GM21576 (cell line): Measurements from ENCODE around the gene PPP2R2C.

Source experiments
- ATAC-seq: cut with Tn5 transposase; IDR thresholded peaks from one replicate; pipeline ENCODE4 v1.9.1; 2021; ENCODE audit warnings: mild to moderate bottlenecking, moderate library complexity; ENCODE audit not compliant: unreplicated experiment

Gene PPP2R2C

DNA sequence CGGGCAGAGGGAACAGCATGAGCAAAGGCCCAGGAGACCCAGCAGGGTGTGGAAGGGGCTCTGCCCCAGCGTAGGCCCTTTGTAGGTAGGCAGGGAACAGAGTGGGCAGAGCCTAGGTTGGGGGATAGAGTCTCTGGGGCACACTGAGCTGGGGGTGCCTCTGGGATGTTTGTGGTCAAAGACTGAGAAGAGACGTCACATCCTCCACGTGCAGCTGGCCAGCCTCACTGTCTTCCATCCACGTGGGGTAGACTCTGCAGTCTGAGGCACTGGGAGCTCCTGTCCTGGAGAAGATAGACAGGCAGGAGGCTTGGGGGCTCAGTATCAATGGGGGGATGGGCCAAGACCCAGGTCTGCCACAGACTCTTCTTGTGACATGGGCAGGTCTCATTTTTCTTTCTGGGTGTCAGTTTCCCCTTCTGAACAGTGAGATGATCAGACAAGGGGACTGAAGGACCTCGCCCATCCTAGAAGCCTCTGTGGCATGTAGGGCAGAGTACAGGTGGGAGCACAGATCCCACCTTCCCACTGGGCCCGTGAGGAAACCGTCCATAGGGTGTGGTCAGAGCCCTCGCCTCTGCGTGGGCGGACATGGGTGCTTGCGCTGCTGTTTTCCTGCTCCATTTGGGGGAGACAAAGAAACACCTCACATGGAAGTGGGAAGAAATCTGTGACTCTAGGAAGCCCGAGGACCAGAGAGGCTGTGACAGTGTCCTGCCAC is 179.9 kb downstream of the PPP2R2C start:
- ATAC-seq = no peak

DNA sequence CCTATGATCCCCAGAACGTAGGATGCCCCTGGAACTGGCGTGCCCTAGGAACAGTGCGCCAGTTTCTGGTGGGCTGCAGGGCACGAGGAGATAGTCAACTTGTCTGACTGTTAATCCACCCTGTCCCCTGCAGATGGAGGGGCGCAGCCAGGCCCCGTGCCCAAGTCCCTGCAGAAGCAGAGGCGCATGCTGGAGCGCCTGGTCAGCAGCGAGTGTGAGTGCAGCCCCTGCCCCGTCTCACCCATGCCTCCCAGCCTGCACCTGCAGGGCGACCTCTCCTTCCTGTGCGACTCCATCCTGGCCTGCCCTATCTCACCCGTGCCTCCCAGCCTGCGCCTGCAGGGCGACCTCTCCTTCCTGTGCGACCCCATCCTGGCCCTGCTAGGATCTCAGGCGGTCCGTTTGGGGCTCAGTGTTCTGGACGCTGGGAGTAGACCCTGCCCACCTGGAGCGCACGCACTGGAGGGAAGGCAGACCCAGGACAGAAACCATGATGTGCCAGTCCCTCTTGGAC is 180.6 kb downstream of the PPP2R2C start:
- no peak for ATAC-seq

DNA sequence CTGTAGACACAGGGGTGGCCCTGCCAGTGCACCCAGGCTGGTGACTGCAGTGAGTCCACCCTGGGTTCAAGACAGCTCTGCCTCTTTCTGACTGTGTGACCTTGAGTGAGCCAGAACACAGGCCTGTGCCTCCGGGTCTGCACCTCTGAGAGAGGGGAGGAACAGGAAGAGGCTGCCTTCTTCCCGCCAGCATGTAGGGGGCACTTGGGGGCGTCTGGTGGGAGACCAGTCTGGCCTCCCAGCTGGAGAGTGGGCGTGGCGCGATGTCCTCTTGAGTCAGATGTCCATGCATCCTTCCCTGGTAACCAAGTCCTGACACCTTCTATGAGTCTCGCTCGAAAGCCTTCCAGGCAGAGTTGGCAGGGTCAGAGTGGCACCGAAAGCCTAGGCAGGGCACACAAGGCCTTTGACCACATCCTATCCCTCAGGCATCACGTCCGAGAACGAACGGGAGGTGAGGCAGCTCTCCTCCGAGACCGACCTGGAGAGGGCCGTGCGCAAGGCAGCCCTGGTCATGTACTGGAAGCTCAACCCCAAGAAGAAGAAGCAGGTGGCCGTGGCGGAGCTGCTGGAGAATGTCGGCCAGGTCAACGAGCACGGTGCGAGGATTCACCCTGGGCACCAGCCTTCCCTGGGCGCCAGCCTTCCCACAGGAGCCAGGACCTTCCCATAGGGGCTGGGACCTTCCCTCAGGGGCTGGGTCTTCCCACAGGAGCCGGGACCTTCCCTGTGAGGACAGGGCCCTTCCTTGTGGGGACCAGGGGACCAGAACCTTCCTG is 181.5 kb downstream of the PPP2R2C start:
- no peak for ATAC-seq

DNA sequence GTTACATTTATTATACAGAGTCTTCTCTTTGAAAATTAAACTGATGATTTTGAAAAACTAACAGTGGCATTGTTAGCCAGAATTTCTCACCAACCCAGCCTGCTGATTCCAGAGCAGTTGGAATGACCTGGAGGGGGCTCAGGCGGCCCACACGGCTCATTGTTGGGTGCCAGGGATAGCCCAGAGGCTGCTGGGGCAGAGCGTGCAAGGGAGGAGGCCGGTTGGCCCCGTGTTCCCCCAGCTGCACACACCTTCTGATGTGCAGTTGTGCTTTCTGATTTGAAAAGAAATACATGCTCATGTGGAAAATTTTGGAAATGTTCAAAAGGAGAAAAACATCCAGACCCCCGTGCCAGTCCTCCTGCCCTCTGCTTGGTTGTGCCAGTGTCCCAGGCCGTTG is 182.2 kb downstream of the PPP2R2C start:
- ATAC-seq = no peak

DNA sequence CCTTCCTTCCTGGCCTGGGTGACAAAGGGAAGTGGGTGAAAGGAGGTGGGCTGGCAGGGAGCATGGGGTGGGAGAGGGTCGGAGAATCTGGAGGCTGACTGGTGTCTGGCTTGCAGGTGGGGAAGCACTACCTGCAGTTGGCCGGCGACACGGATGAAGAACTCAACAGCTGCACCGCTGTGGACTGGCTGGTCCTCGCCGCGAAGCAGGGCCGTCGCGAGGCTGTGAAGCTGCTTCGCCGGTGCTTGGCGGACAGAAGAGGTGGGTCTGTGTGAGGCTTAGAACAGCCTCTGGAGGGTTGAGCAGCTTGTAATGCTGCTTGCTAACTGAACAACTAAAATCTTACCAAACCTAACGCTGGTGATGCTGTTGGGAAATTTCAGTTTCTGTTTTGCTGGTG is 183.5 kb downstream of the PPP2R2C start:
- no peak for ATAC-seq

DNA sequence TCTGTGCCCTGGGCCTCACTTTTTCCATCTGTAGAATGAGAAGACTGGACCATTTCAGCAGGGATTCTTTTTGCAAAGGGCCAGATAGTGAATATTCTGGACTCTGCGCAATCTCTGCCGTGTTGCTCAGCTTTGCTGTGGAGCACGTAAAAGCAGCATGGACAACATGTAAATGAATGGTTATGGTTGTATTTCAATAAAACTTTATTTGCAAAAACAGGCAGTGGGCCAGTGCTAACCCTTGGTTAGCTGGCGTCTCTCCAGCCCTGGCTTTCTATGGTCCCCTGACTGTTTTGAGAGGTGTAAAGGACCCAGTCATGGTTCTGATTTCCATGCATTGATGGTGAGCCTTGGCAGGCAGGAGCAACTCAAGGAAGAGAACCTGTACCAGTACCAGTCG is 184.1 kb downstream of the PPP2R2C start:
- ATAC-seq = no peak

DNA sequence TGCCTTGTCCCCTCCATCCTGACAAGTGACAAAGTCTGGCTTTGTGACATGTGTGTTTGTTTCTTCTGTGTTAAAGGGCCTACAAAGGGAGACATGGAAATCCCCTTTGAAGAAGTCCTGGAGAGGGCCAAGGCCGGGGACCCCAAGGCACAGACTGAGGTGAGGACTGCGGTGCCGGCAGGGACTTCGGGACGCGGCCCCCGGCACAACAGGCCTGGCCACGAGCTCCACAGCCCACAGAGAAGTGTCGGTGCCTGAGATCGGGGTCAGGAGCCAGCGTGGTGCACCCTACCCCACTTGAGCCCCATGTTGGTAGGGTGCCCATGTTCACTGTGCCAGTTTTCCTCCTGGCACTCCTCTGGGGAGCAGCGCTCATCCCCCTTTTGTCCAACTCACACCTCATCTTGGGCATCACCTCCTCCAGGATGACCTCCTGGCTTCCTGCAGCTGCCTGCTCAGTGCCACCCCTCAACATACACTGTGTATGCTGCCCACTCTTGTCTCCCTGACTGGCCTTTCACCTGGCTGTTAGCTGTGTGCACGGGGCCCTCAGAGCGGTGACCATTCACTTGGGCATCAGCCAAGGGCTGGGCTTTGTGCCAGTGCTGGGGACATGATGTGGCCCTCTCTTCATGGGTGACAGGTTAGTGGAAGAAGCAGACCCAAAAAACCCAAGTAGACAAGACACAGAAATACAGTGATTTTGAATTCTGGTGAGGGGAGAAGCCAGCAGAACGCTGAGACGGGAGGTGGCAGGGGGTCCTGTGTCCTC is 185.2 kb downstream of the PPP2R2C start:
- no peak for ATAC-seq

DNA sequence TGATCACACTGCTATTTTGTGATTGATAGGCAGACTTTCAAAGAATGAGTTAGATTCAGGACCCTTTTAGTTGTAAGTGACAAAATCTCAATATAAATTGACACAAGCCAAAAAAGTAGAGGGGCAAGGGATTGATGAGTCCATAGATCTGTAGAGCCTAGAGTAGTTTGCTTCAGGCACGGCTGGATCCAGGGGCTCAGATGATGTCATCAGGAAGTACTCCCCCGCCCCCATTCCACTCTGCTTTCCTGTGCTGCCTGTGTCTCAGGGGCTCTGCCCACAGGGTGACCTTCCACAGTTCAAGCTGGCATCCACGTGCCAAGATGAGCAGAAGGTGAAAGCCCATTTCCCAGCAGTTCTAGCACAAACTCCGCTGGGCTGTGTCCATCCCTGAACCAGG is 189.1 kb downstream of the PPP2R2C start:
- ATAC-seq = no peak

DNA sequence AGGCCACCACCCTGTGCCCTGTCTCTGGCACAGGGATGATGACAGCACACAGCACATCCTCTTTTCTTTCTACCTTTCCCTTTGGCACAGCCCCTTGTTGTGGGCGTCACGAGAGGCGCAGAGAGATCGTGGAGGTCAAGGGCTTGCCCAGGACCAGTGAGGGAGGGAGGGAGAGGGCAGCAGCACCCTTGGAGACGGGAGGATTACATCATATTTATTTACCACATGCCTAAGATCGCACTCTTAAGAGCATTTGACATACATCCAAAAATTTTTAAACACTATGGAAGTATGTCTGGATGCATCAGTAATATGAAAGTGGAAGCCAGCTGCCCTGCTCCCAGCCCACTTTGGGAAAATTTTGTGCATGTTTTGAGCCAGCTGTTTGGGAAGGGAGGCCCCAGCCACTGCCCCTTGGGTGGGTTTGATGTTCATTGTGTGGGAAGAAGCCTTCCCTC is 190.1 kb downstream of the PPP2R2C start:
- ATAC-seq = no peak

DNA sequence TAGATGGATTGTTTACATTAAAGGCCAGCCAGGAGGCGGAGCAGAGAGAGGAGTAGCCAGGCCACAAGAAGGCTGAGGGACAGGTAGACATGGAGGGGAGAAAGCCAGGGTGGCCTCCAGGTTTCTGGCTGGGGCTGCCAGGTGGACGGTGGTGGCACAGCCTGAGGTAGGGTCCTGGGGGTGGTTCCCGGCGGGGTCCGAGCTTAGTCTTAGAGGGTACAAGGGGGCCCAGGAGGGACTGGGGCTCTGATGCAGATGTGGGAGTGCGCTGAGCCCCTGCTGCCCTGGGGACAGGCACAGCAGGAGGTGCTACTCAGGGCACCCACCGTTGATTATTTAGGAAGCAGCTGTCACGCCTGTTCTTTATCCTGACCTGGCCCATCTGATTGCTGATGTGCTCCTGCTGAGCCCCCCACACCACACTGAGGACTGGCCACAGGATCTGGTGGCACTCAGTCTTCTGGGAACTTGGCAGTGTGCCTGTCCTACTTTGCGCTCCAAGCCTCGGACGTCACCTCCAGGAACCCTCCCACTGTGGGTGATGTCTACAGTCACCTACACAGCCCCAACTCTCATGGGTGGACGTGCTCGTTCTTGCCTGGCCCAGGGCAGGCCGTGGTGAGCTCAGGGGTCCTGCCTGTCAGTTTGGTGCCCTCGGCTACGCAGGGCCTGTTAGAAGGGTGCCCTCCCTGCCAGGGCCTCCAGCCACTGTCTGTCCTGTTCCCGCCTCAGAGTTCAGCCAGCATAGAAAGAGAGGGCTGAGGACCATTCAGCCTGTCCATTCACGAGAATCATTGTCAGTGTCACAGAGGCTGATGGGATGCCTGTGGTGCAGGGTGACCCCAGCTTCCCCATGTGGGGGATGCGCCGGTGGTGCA is 190.7 kb downstream of the PPP2R2C start:
- ATAC-seq = no peak

DNA sequence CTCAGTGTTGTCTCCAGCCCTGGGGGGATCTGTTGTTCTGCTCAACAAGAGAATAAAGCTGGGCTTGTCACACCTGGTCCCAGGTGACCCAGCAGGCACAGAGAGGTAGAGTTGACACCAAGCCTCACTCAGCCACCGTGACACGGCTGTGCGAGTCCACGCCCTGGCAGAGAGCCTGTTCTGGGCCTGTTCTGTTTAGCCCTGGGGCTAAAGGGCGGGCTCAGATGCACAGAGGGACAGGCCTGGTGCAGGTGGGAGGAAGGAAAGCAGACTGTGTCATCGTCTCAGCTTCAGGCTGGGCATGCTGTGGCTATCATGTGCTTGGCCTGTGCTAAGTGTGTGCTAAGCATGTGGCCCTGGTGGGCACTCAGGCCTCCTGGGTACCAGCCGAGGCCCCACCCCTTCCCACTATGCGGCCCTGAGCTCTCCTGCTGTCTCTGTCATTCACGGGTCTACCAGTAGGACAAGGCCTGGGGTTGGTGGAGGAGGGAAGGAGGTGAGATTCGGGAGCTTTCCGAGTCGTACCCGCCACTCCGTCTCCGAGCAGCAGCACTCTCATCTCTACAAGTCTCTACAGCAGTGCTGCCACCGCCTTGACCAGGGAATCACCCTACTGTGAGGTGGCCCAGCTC is 191.9 kb downstream of the PPP2R2C start:
- no peak for ATAC-seq

DNA sequence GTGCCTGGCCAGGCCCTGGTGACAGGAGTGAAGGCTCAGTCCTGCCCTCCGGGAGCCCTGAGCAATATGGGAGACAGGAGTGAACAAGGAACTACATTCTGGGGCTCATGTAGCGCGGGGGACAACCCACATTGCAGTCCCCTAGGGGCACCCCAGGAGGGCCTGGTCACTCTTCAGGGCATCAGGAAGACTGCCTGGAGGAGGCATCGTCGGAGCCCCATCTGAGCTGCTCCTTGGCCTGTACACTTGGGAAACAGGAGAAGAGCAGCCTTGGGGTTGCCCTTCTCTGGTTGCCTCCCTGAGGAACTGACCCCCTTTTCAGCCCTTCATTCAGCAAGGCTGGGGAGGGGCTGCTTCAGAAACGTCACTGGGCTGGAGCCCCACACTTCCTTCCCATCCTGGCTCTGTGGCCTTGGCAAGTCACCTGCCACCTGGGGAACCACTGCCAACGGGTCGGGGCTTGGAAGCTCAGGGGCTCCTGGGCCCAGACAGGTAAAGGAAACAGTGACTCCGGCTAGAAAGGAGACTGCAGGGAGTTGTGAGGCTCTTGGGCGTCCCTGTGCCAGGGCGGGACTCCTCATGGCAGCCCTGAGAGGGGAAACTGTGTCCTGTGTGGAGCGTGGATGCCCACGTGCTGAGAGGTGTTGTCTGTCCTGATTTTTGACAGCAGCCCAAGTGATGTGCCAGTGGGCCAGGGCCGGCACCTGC is 192.7 kb downstream of the PPP2R2C start:
- ATAC-seq = no peak

DNA sequence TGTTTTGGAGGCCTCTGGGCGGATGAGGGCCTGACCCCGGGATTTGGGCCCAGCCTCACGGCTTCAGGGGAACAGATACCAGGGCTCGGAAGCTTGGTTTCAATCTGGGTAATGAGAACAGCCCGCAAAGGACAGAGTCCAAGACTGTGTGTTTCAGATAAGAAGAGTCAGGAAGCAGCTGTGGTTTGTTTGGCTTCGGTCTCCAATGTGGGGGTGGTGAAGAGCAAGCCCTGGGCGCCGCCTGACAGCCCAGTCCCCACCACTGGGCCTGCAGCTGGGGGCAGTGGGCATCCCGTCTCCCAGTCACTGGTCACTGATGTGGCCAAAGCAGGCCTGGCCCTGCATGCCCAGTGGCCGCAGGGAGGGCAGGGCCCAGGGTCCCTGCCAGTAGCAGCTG is 193.6 kb downstream of the PPP2R2C start:
- ATAC-seq = peak; percentile 93

DNA sequence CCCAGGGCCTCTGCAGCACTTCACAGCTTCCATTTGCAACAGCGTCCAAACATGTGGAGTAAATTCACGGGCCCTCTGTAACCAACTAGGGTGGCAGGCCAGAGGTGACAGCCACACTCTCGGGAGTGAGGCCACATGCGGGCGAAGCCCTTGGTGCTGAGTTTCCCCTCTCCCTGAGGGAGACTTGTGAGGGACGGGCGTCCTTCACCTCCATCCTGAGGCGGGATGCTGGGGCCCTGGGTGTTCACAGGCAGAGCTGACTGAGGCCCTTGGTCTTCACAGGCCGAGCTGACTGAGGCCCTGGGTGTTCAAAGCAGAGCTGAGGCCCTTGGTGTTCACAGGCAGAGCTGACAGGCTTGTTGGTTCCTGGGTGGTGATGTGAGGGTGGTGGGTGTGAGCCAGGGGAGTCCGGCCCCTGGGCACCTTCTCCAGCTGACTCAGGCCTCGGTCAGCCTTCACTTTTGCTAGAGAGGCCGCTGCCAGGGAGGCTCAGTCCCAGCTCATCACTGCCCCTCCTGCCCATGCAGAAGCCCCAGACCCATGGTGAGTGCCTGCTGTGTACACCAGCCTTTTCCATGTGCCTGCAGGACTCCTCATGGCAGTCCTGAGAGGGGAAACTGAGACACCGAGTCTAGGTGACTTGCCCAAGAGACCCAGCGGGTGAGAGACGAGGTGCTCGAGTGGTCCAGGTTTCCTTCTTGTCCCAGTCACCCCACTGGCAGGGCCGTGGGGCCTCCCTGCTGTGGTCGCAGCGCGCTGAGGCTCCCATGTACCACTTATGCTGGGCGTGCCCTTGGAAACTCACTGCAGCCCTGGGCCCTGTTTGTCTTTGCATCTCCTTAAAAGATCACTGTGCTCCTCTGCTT is 194.2 kb downstream of the PPP2R2C start:
- no peak for ATAC-seq

DNA sequence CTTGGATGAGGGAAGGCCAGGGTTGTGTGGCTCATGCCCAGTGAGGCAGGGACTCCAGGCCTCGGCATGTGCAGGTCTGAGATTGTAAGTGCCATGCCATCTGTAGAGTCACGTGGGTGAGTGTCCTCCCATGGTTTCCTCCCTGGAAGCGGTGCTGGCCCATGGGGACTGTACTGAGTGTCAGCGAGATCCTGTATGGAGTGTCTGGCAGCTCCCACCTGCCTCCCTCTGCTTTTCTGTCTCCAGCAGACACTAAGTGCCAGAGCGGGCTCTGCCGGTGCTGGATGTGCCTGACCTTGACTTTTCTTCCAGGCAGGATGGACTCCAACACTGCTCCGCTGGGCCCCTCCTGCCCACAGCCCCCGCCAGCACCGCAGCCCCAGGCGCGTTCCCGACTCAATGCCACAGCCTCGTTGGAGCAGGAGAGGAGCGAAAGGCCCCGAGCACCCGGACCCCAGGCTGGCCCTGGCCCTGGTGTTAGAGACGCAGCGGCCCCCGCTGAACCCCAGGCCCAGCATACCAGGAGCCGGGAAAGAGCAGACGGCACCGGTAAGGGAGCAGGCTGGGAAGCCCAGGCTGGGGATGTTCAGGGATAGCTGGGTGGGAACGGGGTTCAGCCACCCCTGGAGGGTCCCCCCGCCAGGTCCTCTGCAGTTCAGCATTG is 195.1 kb downstream of the PPP2R2C start:
- no peak for ATAC-seq

DNA sequence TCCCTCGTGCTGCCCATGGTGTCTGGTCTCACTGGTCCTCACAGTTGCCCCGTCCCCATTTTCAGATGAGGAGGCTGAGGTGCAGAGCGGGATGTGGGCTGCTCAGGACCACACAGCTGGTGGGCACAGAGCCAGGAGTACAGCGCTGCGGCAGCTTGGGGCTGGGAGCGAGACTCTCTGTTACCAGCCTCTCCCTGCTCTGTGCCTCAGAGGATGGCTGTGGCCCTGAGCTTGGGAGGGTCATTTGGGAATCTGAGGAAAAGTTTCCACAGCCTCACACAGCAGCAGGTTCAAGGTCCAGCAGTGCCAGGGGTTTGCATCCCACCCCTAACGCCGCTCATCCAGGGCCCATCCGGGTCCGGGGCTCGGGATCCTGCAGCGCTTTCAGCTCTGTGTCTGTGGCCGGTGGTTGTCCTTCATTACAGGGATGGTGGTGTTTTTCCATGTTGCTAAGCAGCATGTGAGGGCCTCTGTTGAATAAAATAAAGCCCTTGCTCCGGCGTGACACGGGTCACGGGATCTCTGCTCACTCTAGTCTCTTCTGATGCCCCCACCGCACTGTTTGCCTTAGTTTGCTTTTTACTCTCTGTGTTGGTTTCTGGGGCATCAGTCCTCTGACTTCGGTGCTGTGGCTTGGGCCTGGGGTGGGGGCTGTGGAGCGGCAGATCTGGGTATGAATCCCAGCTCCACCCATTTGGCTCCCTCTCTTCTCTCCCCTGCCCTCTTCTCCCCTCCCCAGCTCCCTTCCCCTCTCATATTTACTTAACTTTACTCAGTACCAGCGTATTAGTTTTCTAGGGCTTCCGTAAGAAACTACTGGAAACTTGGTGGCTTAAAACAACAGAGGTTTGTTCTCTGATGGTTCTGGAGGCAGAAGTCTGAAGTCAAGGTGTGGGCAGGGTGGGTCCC is 196.3 kb downstream of the PPP2R2C start:
- ATAC-seq = no peak

DNA sequence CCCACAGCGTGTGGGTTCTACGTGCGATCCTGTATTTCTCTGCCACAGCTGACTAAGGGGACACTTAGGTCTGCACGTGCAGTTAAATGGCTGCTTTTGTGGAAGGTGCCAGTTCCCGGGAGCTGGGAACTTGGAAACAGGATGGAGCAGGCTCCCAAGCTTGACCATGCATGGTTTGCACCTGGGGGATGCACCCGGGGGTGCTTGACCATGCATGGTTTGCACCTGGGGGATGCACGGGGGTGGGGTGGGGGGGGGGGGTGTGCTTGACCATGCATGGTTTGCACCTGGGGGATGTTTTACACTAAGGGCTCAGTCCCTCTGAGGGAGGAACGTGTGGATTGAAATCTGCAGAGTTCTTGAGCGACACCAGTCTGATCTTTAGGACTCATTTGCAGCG is 197.1 kb downstream of the PPP2R2C start:
- no peak for ATAC-seq
